AG09319 (cell line): ENCODE data around the gene NLK.

Experiments used
- DNase-seq: peaks from one replicate; pipeline ENCODE4 v3.0.0-alpha.2; 2010; ENCODE audit warnings: low read depth; ENCODE audit errors: extremely low read depth
- TF ChIP-seq, protein P1 (sequence below): IDR thresholded peaks from 2 replicates; pipeline ENCODE4 v1.5.1; 2011; ENCODE audit warnings: low read depth, mild to moderate bottlenecking, inconsistent platforms, low read length, moderate library complexity

The NLK gene

DNA sequence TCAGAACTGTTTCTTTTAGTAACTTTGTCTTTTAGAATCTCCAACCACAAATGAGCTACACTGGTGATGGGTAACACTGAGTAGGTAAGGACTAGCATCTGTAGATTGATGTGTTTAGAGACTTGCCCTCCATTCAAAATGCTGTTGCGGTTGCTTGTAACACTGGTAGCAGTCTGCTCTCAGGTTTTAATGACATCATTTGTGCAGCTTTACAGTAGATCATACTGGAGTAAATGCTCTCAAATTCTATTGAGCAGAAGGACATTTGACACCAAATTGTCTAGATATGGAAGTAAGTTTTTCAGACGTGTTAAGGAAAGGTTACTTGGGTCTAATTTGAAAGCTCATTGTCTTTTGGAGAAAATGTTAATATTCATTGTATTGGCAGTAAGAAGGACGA is 98.8 kb downstream of the NLK start:
- TF ChIP-seq, protein P1, sequence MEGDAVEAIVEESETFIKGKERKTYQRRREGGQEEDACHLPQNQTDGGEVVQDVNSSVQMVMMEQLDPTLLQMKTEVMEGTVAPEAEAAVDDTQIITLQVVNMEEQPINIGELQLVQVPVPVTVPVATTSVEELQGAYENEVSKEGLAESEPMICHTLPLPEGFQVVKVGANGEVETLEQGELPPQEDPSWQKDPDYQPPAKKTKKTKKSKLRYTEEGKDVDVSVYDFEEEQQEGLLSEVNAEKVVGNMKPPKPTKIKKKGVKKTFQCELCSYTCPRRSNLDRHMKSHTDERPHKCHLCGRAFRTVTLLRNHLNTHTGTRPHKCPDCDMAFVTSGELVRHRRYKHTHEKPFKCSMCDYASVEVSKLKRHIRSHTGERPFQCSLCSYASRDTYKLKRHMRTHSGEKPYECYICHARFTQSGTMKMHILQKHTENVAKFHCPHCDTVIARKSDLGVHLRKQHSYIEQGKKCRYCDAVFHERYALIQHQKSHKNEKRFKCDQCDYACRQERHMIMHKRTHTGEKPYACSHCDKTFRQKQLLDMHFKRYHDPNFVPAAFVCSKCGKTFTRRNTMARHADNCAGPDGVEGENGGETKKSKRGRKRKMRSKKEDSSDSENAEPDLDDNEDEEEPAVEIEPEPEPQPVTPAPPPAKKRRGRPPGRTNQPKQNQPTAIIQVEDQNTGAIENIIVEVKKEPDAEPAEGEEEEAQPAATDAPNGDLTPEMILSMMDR, result no peak
- no peak for DNase-seq

DNA sequence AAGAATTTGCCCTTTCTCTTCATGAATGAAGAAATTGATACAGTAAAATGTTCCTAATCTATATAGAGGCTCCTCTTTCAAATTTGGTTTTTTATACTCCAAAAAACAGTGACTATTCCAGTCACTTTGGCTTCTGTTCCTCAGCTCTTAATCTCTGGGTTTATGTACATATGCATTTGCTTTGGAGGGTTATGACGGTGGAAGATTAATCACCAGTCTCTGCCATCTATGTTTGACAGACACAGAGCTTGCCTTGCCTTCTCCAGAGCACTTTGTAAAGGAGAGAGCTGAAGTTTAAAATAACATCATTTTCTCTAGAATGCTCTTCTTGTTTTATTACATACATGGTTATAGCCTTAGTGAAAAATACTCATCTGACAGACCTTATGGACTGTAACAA is 99.3 kb downstream of the NLK start:
- TF ChIP-seq, protein P1, result no peak

DNA sequence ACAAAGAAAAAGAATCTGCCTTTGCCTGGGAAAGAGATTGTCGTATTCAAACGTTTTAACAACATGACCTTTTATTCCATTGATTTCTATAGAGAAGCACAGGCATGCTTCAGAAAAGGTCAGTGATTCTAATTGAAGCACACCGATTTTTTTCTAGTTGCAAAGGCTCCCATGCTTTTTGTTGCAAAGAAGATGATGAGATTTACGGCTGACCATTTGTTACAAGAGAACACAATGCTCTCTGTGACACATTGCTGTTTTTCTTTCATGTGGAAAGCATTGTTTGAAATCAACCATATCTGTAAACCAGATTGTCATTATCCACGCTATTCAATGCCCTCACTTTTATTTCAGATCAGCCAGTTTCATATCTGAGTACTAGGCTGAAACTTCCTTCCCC is 99.8 kb downstream of the NLK start:
- no peak for DNase-seq
- TF ChIP-seq, protein P1, result no peak

More for the DNA sequence above, 99.3 kb downstream of the NLK start:
- no peak for DNase-seq

DNA sequence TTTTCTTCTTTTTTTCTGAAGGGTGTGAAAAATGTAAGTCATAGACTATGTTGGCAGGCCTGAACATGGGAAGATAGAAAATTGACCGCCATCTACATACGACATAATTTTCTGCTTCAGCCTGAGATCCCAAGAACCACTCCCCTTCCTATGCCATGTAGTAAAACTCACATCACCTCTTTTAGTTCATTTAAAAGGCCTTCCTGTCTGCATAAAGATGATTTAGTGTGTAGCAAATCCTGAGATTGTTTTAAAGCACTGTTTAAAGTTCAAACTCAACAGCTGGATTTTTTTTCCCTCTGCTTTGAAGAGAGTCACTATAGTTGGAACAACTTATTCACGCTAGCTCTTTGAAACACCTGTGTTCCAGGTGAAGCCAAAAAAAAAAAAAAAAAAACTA is 101.5 kb downstream of the NLK start:
- TF ChIP-seq, protein P1, result no peak
- no peak for DNase-seq

DNA sequence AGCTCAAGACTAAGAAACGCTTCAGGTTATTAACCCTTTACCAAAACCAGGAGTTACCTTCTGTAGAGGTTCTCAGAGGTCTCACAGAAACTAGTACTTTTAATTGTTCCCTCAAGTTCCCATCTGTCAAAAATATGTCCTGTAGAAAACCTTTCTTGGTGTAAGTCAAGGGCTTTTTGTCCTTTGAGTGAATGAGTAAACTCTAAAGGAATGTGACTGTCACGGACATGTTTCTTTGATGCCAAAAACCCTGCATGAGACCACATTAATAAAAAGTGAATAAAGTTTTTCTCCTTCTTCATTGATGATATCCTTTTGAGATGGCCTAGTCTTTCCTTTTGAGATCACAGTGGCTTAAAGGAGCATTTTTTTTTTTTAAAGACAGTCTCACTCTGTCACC is 102.9 kb downstream of the NLK start:
- TF ChIP-seq, protein P1, result no peak
- DNase-seq, result no peak

DNA sequence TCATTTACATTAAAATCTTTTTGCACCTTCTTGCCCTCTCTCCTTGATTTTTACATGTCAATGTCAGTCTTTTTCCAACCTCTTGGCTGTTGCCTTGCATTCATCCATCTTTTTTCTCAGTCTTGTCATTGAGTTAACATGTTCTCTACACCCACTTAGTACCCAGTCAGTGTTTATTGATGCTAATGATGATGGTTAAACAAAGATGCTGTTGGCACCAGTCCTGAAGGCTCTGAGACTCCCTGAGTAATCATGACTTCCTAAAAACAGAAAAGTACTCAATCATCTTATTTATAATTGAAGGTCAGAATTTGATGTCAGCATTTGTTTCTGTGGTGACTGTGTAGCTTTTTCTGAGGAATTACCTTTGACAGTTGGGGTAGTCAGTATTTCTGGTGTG is 104.5 kb downstream of the NLK start:
- no peak for DNase-seq

DNA sequence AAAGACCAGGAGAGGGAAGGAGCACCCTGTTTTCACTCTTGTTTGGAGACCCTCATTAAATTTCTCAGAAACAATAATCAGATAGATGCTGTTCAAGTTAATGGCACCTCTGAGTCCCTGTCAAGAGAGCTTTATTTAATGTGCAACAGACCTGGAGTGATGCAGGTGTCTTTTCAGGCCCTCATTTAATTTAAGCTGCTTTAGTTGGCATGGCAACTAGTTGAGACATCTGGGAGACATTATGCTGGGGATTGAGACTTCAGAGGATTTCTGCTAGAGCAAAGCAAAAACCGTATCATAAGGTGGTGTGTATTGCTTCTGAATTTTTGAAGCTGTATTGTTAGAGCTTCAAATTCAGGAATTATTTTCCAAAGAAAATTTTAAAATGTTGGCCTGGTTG is 108.5 kb downstream of the NLK start:
- no peak for DNase-seq
- TF ChIP-seq, protein P1, result no peak

More for the DNA sequence above, 104.5 kb downstream of the NLK start:
- TF ChIP-seq, protein P1, result no peak
